K562 (cell line): ENCODE data around the gene CCDC192. TPM values are rescaled to one million over a fixed set of nuclear protein-coding genes. Genes with fewer than 3 reads are reported as not detected.

Source experiments
- C11orf30 ChIP-seq: fragments of 450-650 bp; IDR thresholded peaks from 2 replicates; pipeline ENCODE4 v1.6.1; 2016; ENCODE audit warnings: low read depth, mild to moderate bottlenecking
- HNRNPK ChIP-seq: fragments of 200-400 bp; formaldehyde crosslinking; IDR thresholded peaks from one replicate; pipeline ENCODE4 v1.6.1; 2018; ENCODE audit warnings: mild to moderate bottlenecking, low read depth, low read length; ENCODE audit not compliant: poor library complexity, severe bottlenecking
- SPI1 ChIP-seq: IDR thresholded peaks from 2 replicates; pipeline ENCODE4 v1.6.1; 2011; ENCODE audit warnings: low read depth, low read length, control low read depth, borderline replicate concordance
- ZBTB11 ChIP-seq, 3 experiments: fragments of 200-800 bp in 1 of 3; fragments of 250-450 bp in 1 of 3; fragments of 450-650 bp in 1 of 3; sonication (Bioruptor Pico) in 1 of 3; sonication (Bioruptor generic) in 1 of 3; formaldehyde crosslinking in 1 of 3; IDR thresholded peaks; 2 replicates each; pipeline versions ENCODE4 v1.6.1 to v1.8.0; 2016 to 2022; ENCODE audit warnings: mild to moderate bottlenecking in 2 of 3, missing genetic modification characterization in 2 of 3, missing compliant biosample characterization in 1 of 3, moderate library complexity in 1 of 3
- ZNF41 ChIP-seq: fragments of 250-450 bp; sonication (Bioruptor Pico); conservative IDR thresholded peaks from 2 replicates; pipeline ENCODE4 v1.4.0; 2020; ENCODE audit warnings: mild to moderate bottlenecking
- ZNF639 ChIP-seq, 2 experiments: fragments of 200-800 bp in 1 of 2; sonication (Bioruptor generic) in 1 of 2; sonication (generic) in 1 of 2; formaldehyde crosslinking in 1 of 2; IDR thresholded peaks in 1 of 2; conservative IDR thresholded peaks in 1 of 2; 2 replicates each; pipeline versions ENCODE4 v1.5.0 to v1.6.1; 2016 to 2020; ENCODE audit warnings: missing compliant biosample characterization in 1 of 2, missing genetic modification characterization in 1 of 2, missing genetic modification reagents in 1 of 2
- polyA plus RNA-seq, 8 experiments: library from polyadenylated mRNA; depleted of rRNA in 4 of 8; stranded (reverse) in 5 of 8; unstranded in 3 of 8; fragments of >200 nt; fragmentation: Nextera tagmentation in 2 of 8; fragmentation: Illumina TruSeq in 1 of 8; extraction: Ambion mirVana in 2 of 8; extraction: Trizol in 1 of 8; gene quantifications; 2 replicates each; pipeline versions ENCODE4 v1.2.1 to v1.2.3, GENCODE V29; 2011 to 2014; ENCODE audit warnings: inconsistent platforms in 1 of 8, missing spikeins in 1 of 8
- total RNA-seq, 7 experiments: library from RNA; depleted of rRNA in 6 of 7; stranded (reverse); fragments of >200 nt in 6 of 7; fragmentation: Illumina TruSeq in 2 of 7; extraction: Trizol in 2 of 7; gene quantifications; 2 replicates each; pipeline versions ENCODE4 v1.2.1 to v1.2.3, GENCODE V29; 2011 to 2021; ENCODE audit warnings: low replicate concordance in 1 of 7

The CCDC192 gene
- total and polyA plus RNA-seq, 9 of the 15 experiments (the other 6 are each of a cell fraction or from before 2014, with no cell fraction given), result 0.21 to 0.66 (median 0.38) TPM; not detected in 2

DNA sequence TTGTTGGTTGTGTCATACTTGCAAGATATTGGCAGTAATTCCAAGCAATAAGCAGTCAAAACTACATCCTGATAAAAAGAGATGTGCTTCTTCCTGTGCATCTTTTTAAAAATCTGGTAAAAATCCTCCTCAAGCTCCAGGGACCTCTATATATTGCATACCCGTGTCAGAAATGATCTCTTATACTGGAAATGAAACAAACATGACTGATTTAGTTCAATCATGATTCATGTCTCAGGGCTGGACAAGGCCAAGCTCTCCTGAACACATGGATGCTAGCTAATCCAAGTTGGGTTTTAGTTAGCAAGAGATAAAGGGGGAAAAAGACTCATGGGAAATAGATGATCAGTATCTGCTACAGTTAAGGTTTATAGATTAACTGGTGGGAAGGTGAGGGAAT, 69.3 kb downstream of the CCDC192 start (continued):
- TF ChIP-seq ZBTB11 (CRISPR knock-in tag; IDR thresholded peaks at IDR 0.05) (no peak), C11orf30 (no peak), ZNF41 (CRISPR knock-in tag) (no peak), ZNF639 (CRISPR knock-in tag; conservative IDR thresholded peaks at IDR 0.05 in 1 of 2, IDR thresholded peaks at IDR 0.05 in 1 of 2) (no peak), HNRNPK (no peak), SPI1 (no peak)
